NOMO-1 (cell line): ENCODE measurements around the gene B4GALNT3.
A peak's percentile ranks its signal among the peaks of the same experiment; 100 is the strongest.

ENCODE experiments used
- DNase-seq, 2 experiments: peaks; one replicate each; lab custom pipeline; 2025; ENCODE audit not compliant: unreplicated experiment in 2 of 2; lab: John Stamatoyannopoulos, UW

Gene B4GALNT3

DNA sequence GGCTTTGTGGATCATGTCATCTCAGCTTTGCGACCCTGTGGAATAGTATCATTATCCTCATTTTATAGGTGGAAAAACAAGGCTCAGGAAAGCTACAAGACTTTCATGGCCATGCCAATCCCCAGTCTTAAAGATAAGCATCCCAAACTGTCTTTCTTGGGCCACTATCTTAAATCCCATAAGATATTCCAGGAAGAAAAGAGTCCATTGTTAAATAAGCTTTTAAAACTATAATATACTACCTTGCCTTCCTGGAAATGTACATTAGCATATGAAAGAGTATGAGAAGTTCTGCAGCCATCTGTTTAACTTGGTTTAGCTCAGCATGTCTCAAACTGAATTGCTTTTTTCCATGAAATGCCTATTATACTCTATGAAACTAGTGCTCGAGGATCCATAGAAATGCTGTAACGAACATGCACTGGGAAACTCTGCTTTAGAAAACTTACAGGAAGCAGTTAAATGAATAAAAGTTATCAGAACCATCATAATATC, 77.1 kb downstream of the B4GALNT3 start:
- DNase-seq, result no peak

DNA sequence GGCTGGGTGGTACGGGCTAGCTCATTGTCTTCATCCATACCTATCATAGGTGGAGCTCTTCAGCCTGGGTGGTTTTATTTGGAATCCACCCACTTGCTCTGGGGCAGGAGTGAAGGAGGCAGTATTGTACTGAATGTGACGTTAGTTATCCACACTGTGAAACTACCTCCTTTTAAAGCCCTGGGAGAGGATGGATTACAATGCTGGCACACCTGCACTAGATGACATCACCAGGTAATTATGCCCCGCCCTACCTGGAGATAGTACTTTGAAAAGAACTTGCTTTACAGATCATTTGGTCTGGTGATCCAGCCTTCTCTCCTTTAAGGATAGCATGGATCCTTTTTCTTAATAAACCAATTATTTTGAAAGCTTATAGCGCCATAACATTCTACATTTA, 78.0 kb downstream of the B4GALNT3 start:
- no peak for DNase-seq

DNA sequence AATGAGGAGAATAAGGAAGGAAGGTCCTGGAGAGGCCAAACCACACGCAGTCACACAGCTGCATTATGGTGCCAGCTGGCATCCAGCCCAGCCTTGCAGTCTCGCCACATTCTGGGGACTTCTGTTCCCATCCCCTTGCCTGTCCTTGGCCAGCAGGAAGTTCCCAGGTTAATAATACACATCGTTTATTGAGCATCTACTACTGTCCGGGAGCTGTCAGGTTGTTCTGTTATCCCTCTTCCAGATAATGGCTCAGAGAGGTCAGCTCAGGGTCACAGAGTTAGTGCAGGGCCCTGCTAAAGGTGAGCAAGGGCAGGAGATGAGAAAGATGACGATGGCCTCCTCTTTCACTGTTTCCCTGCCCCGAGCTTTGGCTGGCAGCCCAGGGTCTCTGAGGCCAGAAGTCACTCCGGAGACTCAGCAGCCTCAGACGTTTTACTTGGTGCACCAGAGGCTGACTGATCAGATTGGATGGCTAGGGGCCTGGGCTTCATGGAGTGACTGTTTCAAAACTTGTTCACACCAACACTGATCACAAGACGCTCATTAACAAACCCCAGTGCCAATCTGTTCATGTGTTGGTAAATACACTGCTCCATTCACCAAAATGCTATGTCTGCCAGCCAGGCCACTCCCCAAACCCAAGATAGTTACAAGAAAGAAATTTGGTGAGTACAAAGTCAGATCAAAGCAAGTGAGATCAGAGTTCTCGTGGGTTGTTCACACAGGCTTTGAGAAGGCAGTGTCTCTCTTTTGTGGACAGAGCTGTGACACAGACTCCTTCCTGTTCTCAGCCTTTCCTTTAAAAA, 79.2 kb downstream of the B4GALNT3 start:
- no peak for DNase-seq

DNA sequence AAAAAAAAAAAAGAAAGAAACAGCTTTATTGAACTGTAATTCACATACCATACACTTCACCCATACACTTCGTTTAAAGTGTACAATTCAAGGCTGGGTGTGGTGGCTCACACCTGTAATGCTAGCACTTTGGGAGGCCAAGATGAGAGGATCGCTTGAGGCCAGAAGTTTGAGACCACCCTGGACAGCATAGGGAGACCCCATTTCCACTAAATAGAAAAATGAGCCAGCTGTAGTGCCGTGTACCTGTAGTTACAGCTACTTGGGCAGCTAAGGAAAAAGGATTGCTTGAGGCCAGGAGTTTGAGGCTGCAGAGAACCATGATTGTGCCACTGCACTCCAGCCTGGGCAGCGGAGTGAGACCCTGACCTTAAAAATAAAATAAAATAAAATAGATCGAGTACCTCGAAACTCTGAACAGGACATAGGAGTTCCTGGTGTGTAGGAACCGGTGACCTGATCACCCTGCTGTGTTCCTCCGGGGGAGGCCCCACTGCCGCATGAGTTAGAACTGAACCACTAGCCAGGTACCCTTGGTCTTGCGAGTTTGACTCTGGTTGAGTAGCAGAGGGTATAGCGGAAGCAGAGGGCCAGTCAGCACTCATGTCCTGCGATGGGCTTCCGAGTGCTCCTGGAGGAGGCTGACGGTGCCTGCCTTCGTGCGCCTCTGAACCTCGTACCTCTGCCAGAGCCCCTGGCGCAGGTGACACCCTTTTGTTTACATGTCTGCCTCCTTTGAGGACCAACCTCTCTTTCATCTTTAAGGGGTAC, 80.0 kb downstream of the B4GALNT3 start:
- DNase-seq, result no peak

DNA sequence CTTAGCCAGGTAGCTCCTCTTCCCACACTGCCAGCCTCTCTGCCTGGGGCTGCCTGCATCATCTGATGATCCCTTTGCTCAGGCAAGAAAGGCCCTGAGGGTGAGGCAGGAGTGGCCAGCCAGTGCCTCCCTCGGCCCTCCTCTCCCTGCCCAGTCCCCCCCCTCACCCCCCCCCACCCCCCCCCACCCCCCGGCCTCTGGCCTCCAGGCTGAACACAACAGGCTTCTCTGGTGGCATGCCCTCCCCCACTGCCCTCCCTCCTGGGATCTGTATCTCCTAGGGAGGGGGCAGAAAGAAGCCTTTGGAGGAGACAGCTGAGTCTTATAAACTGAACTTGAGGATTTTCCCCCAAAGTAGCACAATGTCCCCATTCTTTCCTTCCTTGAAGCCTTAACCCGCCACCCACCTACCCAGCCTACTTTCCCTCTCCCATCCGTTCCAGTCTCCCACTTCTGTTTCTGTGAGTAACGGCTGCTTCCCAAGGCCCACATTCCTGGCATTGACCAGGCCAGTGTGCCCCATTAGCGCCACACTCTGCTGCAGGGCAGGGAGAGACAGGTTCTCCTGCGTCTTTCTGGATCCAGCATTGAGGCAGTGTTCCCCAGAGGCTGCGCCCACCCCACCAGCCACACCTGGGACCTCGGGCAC, 82.1 kb downstream of the B4GALNT3 start:
- DNase-seq, result no peak

- no peak for DNase-seq
Measured at GRCh38 chr12:542395-543113, 82.8 kb downstream of the B4GALNT3 start.

GRCh38 chr12:543114-543451, 83.3 kb downstream of the B4GALNT3 start:
- no peak for DNase-seq

- no peak for DNase-seq
Measured at GRCh38 chr12:544142-544541, 84.4 kb downstream of the B4GALNT3 start.

DNA sequence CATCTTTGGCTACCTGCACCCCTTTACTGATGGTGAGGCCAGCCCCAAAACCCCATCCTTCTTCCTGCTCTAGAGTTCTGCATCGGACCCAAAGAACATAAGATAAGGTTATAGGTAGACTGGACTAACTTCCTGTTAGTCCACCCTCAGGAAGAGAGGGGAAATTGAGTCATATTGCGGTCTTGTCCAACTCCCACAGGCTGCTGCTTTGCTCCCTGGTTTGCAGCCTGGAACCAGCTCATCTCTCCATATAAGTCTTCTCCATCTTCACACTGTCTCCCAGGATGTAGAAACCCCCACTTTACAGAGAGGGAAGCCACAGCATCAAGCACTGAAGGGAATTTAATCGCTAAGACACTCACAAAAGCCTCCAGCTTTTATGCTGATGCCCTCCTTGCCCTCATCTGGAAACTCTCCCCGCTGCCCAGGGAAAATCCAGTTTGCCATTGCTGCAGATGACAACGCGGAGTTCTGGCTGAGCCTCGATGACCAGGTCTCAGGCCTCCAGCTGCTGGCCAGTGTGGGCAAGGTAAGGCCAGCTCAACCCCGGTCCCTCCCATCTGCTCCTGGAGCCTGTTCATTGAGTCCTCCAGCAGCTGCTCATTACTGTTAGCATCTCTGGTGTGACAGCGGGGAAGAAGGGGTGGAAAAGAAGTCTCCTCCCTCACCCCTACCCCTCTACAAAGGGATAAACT, 85.3 kb downstream of the B4GALNT3 start:
- DNase-seq, result no peak

DNA sequence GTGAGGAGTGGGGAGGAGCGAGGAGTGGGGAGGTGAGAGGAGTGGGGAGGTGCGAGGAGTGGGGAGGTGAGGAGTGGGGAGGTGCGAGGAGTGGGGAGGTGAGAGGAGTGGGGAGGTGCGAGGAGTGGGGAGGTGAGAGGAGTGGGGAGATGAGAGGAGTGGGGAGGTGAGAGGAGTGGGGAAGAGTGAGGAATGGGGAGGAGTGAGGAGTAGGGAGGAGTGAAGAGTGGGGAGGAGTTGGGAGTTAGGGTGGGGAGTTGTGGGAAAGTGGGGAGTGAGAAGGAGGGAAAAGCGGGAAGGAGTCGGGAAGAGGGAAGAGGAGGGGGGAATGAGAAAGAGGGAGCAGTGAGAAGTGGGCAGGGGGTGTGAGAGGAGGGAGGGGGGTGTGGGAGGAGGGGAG, 86.1 kb downstream of the B4GALNT3 start:
- no peak for DNase-seq

DNA sequence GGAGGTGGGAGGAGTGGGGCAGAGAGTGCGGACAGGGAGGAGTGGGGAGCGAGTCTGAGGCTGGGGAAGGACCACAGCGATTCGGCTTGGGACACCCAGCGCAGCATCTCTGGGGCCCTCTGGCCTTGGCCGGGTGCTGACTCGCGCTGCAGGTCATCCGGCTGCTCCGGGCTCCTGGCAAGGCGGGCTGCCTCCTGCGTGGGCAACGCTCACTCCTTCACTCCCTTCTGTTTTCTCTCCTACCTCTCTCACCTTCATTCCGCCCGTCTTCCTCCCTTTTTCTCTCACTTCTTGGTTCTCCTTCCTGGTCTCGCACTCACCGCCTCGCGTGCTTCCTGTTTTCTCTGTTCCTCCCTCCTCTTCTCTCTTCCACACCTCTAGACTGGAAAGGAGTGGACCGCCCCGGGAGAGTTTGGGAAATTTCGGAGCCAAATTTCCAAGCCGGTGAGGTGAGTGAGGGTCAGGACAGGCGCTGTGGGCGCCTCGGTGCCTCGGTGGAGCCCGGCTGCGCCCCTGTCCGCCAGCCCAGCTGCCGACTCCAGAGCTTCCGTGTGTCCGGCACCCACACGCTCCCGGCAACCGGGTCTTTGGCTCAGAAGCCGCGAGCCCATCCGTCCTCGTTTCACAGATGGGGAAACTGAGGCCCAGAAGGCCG, 86.7 kb downstream of the B4GALNT3 start:
- DNase-seq, result peak; percentile 36 to 54

- peak; percentile 46 to 70 for DNase-seq
Measured at GRCh38 chr12:546920-547845, 87.4 kb downstream of the B4GALNT3 start.

DNA sequence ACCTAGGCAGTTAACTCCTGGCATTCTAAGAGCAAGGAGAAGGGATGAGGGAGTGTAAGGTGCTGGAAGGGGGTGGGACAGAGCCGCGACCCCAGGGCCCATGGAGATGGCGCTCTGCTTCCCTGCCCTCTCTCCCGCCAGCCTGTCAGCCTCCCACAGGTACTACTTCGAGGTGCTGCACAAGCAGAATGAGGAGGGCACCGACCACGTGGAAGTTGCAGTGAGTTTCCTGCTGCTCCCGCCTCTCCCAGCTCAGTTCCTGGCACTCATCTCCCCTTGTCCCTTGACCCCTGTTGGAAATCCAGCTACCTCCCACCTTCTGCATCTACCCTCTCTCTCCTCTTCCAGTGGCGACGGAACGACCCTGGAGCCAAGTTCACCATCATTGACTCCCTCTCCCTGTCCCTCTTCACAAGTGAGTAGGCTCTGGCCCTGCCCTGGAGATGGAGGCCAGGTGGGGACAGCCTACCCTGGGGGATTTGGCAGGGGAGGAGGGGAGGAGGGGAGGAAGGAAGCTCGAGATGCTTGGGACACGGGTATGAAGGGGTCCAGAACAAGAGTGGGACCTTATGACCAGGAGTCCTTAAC, 88.2 kb downstream of the B4GALNT3 start:
- DNase-seq, result no peak

DNA sequence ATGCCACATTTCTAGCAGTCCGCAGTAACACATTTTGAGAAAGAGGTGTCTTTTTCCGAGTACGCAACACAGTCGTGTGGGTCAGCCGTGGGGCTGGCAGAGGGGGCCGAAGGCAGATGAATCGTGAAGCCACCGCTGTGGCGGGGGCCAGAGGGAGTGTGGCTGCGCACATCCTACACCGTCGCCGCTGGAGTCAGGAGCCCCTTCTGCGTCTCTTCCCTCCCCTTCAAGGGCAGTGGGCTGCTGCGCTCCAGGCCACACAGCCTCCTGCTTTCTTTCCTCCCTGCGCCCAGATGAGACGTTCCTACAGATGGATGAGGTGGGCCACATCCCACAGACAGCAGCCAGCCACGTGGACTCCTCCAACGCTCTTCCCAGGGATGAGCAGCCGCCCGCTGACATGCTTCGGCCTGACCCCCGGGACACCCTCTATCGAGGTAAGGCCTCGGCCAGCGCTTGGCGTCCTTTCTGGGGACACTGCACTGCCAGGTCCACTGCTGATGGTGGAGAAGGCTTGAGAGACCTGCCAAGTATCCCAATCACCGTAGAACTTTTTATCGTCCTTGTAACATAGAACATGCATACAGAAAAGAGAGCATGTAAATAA, 89.8 kb downstream of the B4GALNT3 start:
- DNase-seq, result no peak

DNA sequence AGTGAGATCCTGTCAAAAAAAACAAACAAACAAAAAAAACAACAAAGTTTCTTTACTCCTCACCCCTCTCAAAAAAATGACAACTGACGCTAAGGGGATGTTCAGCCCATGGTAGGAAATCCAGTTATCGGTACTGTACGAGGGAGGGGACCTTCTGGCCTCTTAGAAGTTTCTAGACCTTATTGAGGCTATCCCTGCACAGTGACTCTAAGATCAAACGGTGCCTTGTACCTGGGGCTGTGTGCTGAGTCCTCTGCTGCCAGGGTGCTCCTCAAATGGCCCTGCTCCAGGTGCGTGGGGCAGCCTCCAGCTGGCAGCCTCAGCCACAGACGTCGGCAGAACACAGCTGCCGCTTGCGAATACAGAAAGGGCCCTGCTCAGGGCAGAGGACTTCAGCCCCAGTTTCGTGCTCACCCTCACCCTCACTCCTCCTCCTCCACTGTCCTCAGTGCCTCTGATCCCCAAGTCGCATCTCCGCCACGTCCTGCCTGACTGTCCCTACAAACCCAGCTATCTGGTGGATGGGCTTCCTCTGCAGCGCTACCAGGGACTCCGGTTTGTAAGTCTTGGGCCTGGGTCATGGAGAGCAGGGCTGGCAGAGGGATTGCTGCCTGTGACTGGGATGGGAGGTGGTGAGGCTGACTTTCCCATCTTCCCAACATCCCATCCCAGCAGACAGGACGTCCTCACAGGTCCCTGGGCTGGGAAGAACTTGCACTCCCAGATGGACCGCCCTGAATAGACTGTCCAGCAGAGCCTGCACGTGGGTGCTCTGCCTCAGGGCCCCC, 90.9 kb downstream of the B4GALNT3 start:
- DNase-seq, result no peak

GRCh38 chr12:552466-552865, 92.7 kb downstream of the B4GALNT3 start:
- DNase-seq, result no peak
